HEK293T (cell line): ENCODE data around the gene LAMA5.

Experiments used
- CTCF ChIA-PET: fragments of 350-600 bp; formaldehyde crosslinking; extraction: SDS; loops from one replicate; lab custom pipeline; 2021; ENCODE audit warnings: antibody characterized with exemption, inconsistent platforms; lab: Yijun Ruan, JAX
- POLR2A ChIA-PET: fragments of 350-600 bp; formaldehyde crosslinking; extraction: SDS; loops from one replicate; lab custom pipeline; 2020; ENCODE audit warnings: antibody characterized with exemption, inconsistent platforms; lab: Yijun Ruan, JAX
- DNase-seq: peaks from one replicate; pipeline ENCODE4 v3.0.0; 2012; ENCODE audit warnings: mixed read lengths; ENCODE audit errors: extremely low spot score
- ARNT ChIP-seq: fragments of 450-650 bp; IDR thresholded peaks from 2 replicates; pipeline ENCODE4 v1.6.1; 2017; ENCODE audit warnings: mild to moderate bottlenecking
- BHLHE40 ChIP-seq: fragments of 450-650 bp; IDR thresholded peaks from 2 replicates; pipeline ENCODE4 v1.6.1; 2016; ENCODE audit warnings: mild to moderate bottlenecking, moderate library complexity, borderline replicate concordance
- CTBP1 ChIP-seq: fragments of 450-650 bp; IDR thresholded peaks from 2 replicates; pipeline ENCODE4 v1.6.1; 2016; ENCODE audit warnings: borderline replicate concordance
- ELF4 ChIP-seq: fragments of 450-650 bp; IDR thresholded peaks from 2 replicates; pipeline ENCODE4 v1.6.1; 2017; ENCODE audit warnings: antibody characterized with exemption
- FOXA1 ChIP-seq: fragments of 450-650 bp; IDR thresholded peaks from 2 replicates; pipeline ENCODE4 v1.6.1; 2016; ENCODE audit warnings: mild to moderate bottlenecking
- FOXK2 ChIP-seq: fragments of 450-650 bp; IDR thresholded peaks from 2 replicates; pipeline ENCODE4 v1.6.1; 2016; ENCODE audit warnings: mild to moderate bottlenecking
- FOXM1 ChIP-seq: fragments of 450-650 bp; IDR thresholded peaks from 2 replicates; pipeline ENCODE4 v1.6.1; 2017; ENCODE audit warnings: mild to moderate bottlenecking, borderline replicate concordance
- HDGF ChIP-seq: fragments of 450-650 bp; IDR thresholded peaks from 2 replicates; pipeline ENCODE4 v1.6.1; 2017; ENCODE audit warnings: antibody characterized with exemption, borderline replicate concordance
- L3MBTL2 ChIP-seq: fragments of 450-650 bp; conservative IDR thresholded peaks from 2 replicates; pipeline ENCODE4 v1.6.1; 2016; ENCODE audit warnings: mild to moderate bottlenecking
- LEF1 ChIP-seq: fragments of 450-650 bp; IDR thresholded peaks from 2 replicates; pipeline ENCODE4 v1.6.1; 2017; ENCODE audit warnings: mild to moderate bottlenecking, borderline replicate concordance
- NFRKB ChIP-seq: fragments of 450-650 bp; IDR thresholded peaks from 2 replicates; pipeline ENCODE4 v1.6.1; 2016; ENCODE audit warnings: mild to moderate bottlenecking, moderate library complexity
- PKNOX1 ChIP-seq: fragments of 450-650 bp; IDR thresholded peaks from 2 replicates; pipeline ENCODE4 v1.6.1; 2016
- SP1 ChIP-seq: fragments of 450-650 bp; IDR thresholded peaks from 2 replicates; pipeline ENCODE4 v1.6.1; 2017
- SUZ12 ChIP-seq: fragments of 450-650 bp; IDR thresholded peaks from 2 replicates; pipeline ENCODE4 v1.6.1; 2016; ENCODE audit warnings: mild to moderate bottlenecking
- TARDBP ChIP-seq: fragments of 450-650 bp; IDR thresholded peaks from 2 replicates; pipeline ENCODE4 v1.6.1; 2016
- ZNF384 ChIP-seq: fragments of 450-650 bp; IDR thresholded peaks from 2 replicates; pipeline ENCODE4 v1.6.1; 2016

The LAMA5 gene

DNA sequence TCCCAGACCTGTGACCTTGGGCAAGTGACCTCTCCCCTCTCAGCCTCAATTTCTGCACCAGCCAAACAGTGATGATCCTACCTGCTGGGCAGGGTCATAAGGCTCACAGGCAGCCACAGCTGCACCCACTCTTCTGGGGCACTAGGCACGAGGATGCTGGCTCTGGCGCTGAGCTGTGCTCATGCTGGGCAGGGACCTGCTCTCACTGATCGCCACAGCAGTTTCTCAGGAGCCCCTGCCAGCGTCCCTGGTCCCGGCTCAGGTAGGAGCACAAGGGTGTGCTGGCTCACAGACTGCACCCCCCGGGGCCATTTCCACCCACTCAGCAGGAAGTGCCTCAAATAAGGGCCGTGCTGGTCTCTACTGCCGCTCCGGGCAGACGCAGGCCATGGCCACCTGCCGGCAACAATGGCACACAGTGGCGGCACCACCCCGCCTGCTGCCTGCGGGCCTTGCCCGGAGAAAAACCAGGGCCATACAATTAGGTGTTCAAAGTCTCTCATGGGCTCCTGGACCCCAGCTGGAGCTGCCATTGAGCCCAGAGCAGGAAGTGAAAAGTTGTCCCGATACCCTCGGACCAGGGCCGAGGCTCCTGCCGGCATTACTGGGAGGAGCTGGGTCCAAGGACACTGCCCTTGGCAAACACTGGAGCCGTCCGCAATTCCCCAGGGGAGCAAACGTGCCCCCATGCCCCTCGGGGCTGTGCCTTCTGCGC lies 44.5 kb upstream of the LAMA5 start:
- POLR2A ChIA-PET: no interaction called here
- CTCF ChIA-PET: interaction anchor here (1.7 kb wide), 1 partner anchor 80 kb away, joined by 3 read pairs; no protein-coding TSS in a partner anchor
- DNase-seq: no peak
- no peak for TF ChIP-seq L3MBTL2
- no peak for TF ChIP-seq HDGF
- TF ChIP-seq SUZ12: no peak
- no peak for TF ChIP-seq SP1
- TF ChIP-seq NFRKB: no peak
- no peak for TF ChIP-seq ZNF384
- no peak for TF ChIP-seq TARDBP
- TF ChIP-seq LEF1: no peak
- no peak for TF ChIP-seq ARNT
- TF ChIP-seq ELF4: no peak
- TF ChIP-seq BHLHE40: no peak
- TF ChIP-seq PKNOX1: no peak

- CTCF ChIA-PET: interaction anchor here (0.9 to 2.4 kb wide), 6 partner anchors 8 to 240 kb away, joined by 3 to 8 read pairs (median 5); no protein-coding TSS in a partner anchor
- TF ChIP-seq FOXM1: no peak
- TF ChIP-seq SP1: no peak
- no peak for TF ChIP-seq PKNOX1
- TF ChIP-seq LEF1: no peak
- TF ChIP-seq ELF4: no peak
- TF ChIP-seq CTBP1: no peak
- no peak for TF ChIP-seq FOXK2
- POLR2A ChIA-PET: interaction anchor here (0.7 to 0.9 kb wide), 2 partner anchors 359 to 385 kb away, joined by 3 to 4 read pairs; partner anchors contain the start of gene MRGBP
- DNase-seq: no peak
Measured at GRCh38 chr20:62410746-62411478, 43.8 kb upstream of the LAMA5 start.

DNA sequence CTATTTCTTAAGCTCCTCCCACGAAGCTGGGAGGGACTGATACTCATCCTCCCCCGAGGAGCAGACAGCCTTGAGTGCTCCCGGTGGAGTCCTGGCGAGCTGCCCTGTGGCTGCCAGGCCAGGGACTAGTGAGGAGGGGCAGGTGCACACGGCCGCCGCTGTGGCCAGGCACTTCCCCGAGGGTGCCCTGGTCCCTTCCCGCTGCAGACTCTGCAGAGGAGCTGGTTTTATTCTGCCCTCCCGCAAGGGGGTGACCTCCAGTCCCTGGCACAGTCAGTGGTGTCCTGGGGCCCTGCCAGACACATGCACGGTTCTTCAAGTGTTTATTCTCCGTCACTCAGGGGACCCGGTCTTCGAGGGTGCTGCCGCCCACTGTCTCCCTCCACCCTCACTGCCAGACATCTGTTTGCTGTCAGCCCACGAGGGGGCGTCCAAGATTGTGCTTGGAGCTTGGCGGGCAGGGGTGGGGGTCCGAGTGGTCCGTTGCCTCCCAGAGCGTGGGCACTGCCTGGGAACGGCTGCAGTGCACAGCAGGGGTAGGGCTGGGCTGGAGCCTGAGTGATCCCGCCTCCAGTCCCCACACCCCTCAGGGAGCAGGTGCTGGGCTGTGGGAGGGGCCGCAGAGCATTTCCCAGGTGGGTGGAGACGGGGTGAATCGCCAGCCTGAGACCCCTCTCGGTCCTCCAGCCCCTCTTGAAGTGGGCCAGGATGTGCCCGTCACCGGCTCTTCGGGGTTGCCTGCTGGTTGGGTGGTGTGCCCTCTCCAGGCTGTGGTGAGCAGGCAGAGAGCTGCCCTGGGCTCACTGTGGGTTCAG lies 43.0 kb upstream of the LAMA5 start:
- POLR2A ChIA-PET: interaction anchor here (0.7 to 0.9 kb wide), 2 partner anchors 360 to 386 kb away, joined by 3 to 4 read pairs; partner anchors contain the start of gene MRGBP
- peak; percentile 70 for DNase-seq
- no peak for TF ChIP-seq ZNF384
- TF ChIP-seq SUZ12: no peak
- TF ChIP-seq FOXK2: no peak
- TF ChIP-seq SP1: no peak
- no peak for TF ChIP-seq FOXA1
- no peak for TF ChIP-seq ELF4
- CTCF ChIA-PET: interaction anchor here (0.7 to 2.4 kb wide), 11 partner anchors 9 to 399 kb away, joined by 3 to 8 read pairs (median 3); partner anchors contain the start of genes RPS21 and SLCO4A1

DNA sequence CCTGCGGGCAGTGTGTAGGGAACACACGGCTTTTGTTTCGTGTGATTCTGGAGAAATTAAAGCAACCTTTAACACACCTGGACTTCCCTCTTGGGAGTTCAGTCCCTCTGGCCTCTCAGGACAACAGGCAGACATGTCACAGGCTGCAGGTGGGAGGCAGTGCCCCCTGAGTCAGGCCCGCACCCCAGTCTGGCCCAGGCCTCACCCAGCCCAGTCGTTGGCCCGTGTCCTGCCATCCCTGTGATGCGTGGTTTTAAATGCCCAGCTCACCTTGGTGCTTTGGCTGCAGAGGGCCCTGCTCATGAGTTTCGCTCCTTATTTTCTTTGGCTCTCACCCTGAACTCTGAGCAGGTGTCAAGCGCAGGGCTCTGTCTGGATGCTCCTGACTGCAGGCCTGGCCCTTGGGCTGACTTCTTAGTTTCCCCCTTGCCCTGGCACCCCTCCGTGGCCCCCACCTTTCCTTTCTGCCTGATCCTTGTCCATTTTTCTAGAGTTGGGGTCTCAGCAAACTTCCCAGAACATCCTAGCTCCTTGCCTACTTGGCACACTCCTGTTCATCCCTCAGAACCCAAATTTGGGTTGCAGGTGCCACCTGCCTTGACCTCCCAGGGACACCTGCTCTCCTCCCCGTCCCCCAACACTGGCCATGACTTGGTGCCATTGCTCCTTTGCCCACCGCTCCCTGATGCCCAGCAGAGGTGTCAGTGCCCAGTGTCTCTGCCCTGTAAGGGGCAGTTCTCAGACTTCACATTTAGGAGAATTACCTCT lies 42.2 kb upstream of the LAMA5 start:
- CTCF ChIA-PET: interaction anchor here (0.7 to 2.4 kb wide), 9 partner anchors 10 to 398 kb away, joined by 3 to 8 read pairs (median 3); partner anchors contain the start of genes RPS21 and SLCO4A1
- POLR2A ChIA-PET: interaction anchor here (1.3 kb wide), 1 partner anchor 23 kb away, joined by 3 read pairs; the partner anchor contains the start of gene RPS21

DNA sequence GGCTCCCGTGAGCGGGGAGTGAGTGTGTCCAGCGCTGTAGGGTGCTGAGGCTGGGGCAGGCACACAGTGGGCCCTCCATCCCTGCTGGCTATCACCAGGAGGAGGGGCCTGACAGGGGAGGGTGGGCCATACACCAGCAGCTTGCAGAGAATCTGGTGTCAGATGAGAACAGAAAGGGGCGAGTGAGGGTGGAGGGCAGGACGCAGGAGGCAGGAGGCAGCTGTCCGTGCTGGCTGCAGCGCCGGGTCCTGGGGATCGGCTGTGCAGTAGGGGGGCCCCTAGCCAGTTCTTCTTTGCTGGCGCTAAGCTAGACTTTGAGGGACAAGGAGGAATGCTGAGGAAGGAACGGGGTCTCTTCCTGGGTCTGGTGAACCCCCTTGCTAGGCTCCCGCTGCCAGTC lies 41.5 kb upstream of the LAMA5 start:
- TF ChIP-seq L3MBTL2 (no peak), ELF4 (no peak), HDGF (no peak), FOXM1 (no peak), BHLHE40 (no peak)
- DNase-seq: no peak
- ChIA-PET CTCF (interaction anchor here (2.4 kb wide), 1 partner anchor 208 kb away, joined by 8 read pairs; no protein-coding TSS in a partner anchor), POLR2A (interaction anchor here (1.3 kb wide), 1 partner anchor 22 kb away, joined by 3 read pairs; the partner anchor contains the start of gene RPS21)

More for the DNA sequence above, 42.2 kb upstream of the LAMA5 start:
- no peak for DNase-seq
- TF ChIP-seq TARDBP: no peak
- no peak for TF ChIP-seq HDGF
- no peak for TF ChIP-seq FOXK2
- no peak for TF ChIP-seq NFRKB
- no peak for TF ChIP-seq ARNT
- no peak for TF ChIP-seq SP1
- TF ChIP-seq L3MBTL2: no peak
- no peak for TF ChIP-seq SUZ12
- TF ChIP-seq FOXM1: no peak

GRCh38 chr20:62408055-62408454 lies 40.9 kb upstream of the LAMA5 start:
- TF ChIP-seq HDGF: no peak
- no peak for TF ChIP-seq ARNT
- TF ChIP-seq L3MBTL2: no peak
- no peak for TF ChIP-seq LEF1
- TF ChIP-seq NFRKB: no peak
- no peak for TF ChIP-seq ZNF384
- TF ChIP-seq SP1: no peak
- no peak for TF ChIP-seq FOXA1
- TF ChIP-seq CTBP1: no peak
- POLR2A ChIA-PET: interaction anchor here (1.3 kb wide), 1 partner anchor 22 kb away, joined by 3 read pairs; the partner anchor contains the start of gene RPS21
- DNase-seq: no peak
- CTCF ChIA-PET: no interaction called here
